ENCODE data around the gene SLC22A23.

The SLC22A23 gene

DNA sequence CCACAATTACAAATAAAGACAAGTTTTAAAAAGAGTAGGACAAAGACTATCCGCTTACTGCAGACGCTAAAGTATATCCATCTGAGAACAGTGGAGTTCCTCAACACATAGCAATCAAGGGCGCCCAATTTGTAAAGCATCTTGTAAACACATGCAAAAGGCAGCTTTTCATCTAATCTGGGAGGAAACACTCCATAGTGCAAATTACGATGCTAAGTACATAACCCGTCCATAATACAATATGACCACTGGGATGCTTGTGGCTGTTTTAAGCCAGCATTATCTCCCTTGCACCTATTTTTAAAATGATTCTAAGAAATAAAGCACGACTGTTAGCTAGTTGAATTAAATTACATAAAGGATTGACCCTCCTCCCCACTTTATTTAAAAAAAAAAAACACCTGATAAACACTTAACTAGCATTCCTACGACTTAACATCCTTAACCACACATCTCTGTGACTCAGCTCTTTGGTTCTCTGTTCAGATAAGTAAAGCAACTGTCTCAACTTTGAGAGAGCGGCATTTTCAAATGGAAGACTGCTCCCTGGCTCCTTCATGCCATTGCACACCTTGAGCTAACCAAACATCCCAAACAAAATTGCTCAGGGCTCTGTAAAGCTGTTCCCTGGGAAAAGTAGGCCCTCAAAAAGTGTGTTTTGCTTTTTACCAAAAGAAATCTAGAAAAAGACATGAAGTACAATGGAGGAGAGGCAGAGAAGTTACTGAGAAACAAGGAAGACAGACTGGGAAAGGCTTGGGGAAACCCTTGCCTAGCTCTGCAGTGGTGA is 14.2 kb downstream of the SLC22A23 start:
- no peak for DNase-seq

- DNase-seq: no peak
Measured at GRCh38 chr6:3440911-3441310, 15.9 kb downstream of the SLC22A23 start.

DNA sequence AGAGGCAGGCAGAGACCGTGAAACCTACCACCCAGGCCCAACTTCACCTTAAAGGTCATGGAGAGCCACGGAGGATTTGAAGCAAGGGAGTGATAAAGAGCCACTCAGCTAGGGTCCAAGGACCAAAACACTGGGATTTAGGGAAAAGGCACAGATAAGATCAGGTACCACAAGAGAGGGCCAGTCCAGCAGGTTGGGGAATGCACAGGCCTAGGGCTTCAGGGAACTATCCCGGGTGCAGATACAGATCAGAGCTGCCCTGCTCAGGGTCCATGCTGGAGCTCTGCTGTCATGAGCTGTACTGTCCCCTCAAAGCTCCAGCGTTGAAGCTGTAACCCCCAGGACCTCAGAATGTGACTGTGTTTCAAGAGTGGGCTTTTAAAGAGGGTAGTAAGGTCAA is 16.9 kb downstream of the SLC22A23 start:
- DNase-seq: no peak

GRCh38 chr6:3438190-3439167 is 18.4 kb downstream of the SLC22A23 start:
- peak; percentile 44 for DNase-seq

DNA sequence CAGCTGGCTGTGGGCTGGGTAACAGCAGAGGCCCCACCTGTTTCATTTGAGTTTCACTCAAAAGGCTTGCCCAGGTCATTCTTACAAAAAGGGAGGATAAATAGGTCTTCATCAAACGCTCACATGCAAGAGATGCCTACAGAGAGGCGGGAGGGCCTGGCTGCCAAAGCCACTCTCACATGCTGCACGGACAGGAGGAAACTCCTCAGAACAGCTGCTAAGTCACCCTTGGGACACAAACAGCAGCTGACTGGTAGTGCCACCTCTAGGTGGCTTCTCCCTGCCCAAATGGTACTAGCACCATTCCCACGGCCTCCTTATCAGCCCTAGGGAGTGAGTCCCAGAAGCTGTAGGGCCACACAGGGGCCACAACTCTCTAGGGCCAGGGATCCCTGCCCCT is 23.8 kb downstream of the SLC22A23 start:
- DNase-seq: no peak

DNA sequence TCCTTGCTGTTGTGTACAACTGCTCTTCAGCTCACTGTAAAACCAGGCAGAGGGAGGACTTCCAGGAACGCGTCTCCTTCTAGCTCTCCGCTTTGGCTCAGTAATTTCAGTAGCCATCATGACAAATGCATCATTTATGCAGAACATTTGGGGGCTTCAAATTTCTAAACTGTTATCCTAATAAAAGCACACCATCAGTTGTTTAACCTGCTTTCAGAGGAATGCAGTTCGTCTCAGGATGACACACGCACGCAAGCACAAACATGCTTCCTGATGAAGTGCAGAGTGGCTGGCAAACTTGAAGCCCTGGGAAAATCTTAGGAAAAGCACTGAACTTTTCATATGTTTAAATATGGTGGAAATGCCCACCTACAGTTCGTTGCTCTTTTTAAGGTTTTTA is 24.4 kb downstream of the SLC22A23 start:
- no peak for DNase-seq

- DNase-seq: no peak
Measured at GRCh38 chr6:3431994-3432393, 24.9 kb downstream of the SLC22A23 start.

DNA sequence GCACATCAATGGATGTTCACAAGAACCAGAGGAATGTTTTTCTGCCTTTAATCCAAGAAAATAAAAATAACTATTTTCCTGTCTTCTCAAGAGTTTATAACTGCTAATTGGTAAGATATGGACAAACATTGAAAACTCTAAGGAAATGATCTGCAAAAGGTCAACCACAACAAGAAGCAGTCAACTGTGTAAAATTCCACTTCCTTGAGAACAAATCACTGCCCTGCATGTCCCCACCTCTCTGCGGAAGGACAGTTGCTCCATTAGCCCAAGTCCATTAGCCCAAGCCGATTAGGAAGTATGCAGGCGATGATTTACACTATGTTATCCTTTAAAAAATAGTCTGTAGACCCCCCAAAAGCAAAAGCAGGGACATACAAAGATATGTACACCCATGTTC is 27.6 kb downstream of the SLC22A23 start:
- no peak for DNase-seq

DNA sequence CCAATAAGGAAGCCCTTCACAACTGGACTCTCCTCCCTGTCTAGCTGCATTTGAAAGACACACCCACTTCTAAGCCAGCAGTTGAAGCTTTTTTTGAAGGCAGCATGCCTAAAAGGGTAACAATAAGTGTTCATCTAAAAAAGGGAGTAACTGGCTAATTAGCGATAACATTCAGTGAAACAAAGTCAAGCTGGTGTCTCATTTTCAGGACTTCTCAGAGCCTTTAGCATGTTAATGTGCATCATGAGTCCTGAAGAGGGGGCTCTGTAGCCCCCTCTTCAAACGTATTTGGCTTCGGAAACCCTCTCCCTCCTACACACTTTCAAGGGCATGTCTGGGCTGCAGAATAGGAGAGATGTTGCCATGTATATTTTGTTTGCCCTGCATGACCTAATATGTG is 28.1 kb downstream of the SLC22A23 start:
- DNase-seq: no peak

DNA sequence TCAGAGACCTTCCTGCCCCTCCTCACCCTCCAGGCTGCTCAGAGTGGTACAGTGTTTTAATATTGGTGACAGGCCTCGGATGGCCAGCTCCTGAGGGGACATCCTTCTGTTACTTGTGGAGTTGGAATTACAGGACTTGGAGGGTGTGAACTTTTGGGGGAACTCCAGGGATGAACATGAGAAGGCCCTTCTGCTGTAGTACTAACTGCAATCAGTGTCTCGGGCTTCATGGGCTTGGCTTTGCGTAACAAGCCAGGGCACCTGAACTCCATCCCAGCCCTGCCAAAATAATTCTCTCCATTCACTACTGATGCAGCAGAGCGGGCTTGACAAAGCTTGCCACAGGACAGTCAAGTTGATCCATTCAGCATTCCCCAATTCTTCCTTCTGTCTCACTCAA is 28.6 kb downstream of the SLC22A23 start:
- no peak for DNase-seq

DNA sequence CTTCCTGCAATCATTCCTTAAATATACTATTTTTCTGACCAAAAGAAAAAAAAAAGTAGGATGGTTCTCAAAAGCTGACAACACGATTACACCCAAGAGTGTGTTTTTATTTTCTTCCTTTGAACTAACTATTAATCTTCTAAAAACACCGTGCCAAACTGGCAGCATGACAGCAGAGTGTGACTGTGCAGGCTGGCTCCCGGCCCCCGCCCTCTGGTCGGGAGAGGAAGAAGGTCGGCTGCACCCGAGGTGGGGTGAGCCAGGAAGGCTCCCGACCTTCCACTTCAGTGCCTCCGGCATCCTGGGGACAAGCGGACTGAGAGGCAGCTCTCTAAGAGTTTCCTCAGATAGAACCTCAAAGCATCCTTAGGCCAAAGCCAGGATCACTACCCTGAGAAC is 29.2 kb downstream of the SLC22A23 start:
- no peak for DNase-seq

DNA sequence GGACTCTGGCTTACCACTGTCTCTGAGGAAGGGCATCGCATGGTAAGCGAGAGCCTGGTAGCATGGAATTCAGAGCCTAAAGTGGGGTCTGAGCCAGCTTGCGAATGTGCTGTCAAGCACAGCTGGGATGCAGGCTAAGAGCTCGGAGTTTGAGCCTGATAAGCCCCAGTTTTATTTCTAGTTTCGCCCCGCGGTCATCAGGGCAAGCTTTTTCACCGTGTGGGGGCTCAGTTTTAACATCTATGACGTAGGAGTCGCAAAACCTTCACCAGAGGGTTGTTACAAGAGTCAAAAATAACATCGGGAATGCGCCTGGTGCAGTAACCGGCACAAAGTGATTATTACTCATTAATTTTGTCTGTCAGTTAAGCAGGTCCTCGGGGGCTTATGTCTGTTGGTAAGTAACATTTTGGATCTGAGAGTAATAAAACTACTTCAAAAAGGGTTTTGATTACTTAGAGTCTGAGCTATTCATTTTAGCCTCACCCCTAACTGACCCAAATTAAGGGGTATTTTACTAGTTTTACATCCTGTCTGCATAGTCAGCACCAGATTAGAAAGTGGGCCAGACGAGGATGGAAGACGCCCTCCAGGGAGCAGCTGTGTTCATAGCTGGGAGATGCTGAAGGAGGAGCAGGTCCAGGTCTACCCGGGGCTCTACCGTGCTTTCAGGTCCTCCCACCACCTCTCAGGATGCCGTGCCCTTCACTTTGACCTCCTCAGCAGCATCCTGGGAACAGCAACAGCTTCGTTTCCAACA is 29.7 kb downstream of the SLC22A23 start:
- DNase-seq: no peak

DNA sequence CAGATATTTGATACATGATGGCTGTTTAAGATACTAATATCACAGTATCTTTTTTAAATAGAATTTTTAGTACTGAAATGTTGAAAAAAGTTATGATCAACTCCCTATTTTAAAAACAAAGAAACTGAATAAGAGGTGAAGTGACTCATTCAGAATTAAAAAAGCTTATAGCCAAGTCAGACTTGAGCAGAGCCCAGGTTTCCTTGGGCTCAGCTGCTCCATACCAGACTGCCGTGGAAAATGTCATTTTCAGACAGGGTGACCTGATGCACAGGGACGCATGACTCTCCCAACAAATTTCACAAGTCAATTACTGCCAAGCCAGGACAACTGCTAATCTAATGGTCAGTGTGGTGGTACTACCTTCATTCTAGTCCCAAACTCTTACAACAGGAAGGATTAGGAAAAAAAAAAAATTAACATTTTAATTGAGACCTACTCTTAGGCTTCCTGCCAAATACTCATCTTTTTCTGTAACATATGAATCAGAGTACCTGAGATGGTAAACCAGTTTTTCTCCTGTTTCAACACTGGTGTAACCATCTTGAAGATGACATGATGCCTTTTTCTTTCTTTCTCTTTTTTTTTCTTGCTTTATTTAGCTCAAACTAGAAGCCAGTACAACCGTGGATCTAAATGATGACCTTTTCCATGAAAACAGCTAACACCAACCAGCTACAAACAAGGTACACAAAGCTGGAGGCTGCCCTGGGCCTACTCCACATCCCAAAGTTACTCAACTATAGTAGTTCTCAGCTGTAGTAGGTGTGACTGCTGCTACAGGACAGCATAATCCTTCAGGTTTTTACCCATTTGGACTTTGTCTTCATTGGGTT is 30.5 kb downstream of the SLC22A23 start:
- DNase-seq: no peak

- DNase-seq: no peak
Measured at GRCh38 chr6:3425574-3425973, 31.3 kb downstream of the SLC22A23 start.

- no peak for DNase-seq
Measured at GRCh38 chr6:3424185-3424927, 32.5 kb downstream of the SLC22A23 start.

GRCh38 chr6:3423439-3424184 is 33.2 kb downstream of the SLC22A23 start:
- DNase-seq: no peak

- no peak for DNase-seq
Measured at GRCh38 chr6:3422435-3423070, 34.3 kb downstream of the SLC22A23 start.

GRCh38 chr6:3421791-3422434 is 34.9 kb downstream of the SLC22A23 start:
- no peak for DNase-seq

- no peak for DNase-seq
Measured at GRCh38 chr6:3421143-3421542, 35.7 kb downstream of the SLC22A23 start.

Measured in NCI-H510A (cell line).